PC-9 (cell line): ENCODE data around the gene COL27A1. TPM values are rescaled to one million over a fixed set of nuclear protein-coding genes. Genes with fewer than 3 reads are reported as not detected.

Source experiments
- BruUV-seq: library from RNA; stranded (reverse); fragments of 400-500 nt; replicated peaks from 2 replicates; lab custom pipeline; 2021; lab: Mats Ljungman, UMichigan
- CTCF ChIA-PET: fragments of 300-600 bp; sonication (Branson Sonifier 250); formaldehyde crosslinking; loops from one replicate; lab custom pipeline; 2022; ENCODE audit warnings: antibody characterized with exemption; lab: Charles Lee
- POLR2A ChIA-PET: fragments of 300-600 bp; sonication (Branson Sonifier 250); formaldehyde crosslinking; loops from one replicate; lab custom pipeline; 2022; ENCODE audit warnings: antibody characterized with exemption; ENCODE audit not compliant: unreplicated experiment; lab: Charles Lee
- DNase-seq, 2 experiments: peaks; one replicate each; pipeline versions ENCODE4 v3.0.0 to v3.0.0-alpha.2; 2015 to 2022; ENCODE audit warnings: mixed read lengths in 1 of 2
- H2AFZ ChIP-seq: fragments of 200-600 bp; sonication (generic); 2 replicates; pipeline ENCODE4 v1.8.1; 2017; ENCODE audit warnings: antibody characterized with exemption
- H3F3A ChIP-seq: fragments of 200-600 bp; sonication (generic); 2 replicates; pipeline ENCODE4 v1.8.1; 2017; ENCODE audit warnings: antibody characterized with exemption, mild to moderate bottlenecking, low read depth; ENCODE audit not compliant: insufficient read depth
- H3K27ac ChIP-seq: fragments of 200-600 bp; sonication (generic); 2 replicates; pipeline ENCODE4 v1.6.1; 2016; ENCODE audit warnings: mixed run types
- H3K27me3 ChIP-seq: fragments of 200-600 bp; sonication (generic); 2 replicates; pipeline ENCODE4 v1.6.1; 2016; ENCODE audit warnings: low read depth, mixed run types; ENCODE audit not compliant: insufficient read depth
- H3K36me3 ChIP-seq: fragments of 200-600 bp; sonication (generic); 2 replicates; pipeline ENCODE4 v1.6.1; 2016; ENCODE audit warnings: low read depth, mixed run types
- H3K4me1 ChIP-seq: fragments of 200-600 bp; sonication (generic); replicated peaks from 2 replicates; pipeline ENCODE4 v1.6.1; 2016; ENCODE audit warnings: mixed run types; ENCODE audit not compliant: insufficient read depth
- H3K4me2 ChIP-seq: fragments of 200-600 bp; sonication (generic); 2 replicates; pipeline ENCODE4 v1.6.1; 2017; ENCODE audit warnings: mixed run types
- H3K4me3 ChIP-seq: fragments of 200-600 bp; sonication (generic); 2 replicates; pipeline ENCODE4 v1.6.1; 2016; ENCODE audit warnings: mixed run types
- H3K79me2 ChIP-seq: fragments of 200-600 bp; sonication (generic); 2 replicates; pipeline ENCODE4 v1.6.1; 2017; ENCODE audit warnings: low read depth, mixed run types
- H3K9me2 ChIP-seq: fragments of 200-600 bp; sonication (generic); 2 replicates; pipeline ENCODE4 v1.8.1; 2017; ENCODE audit warnings: mild to moderate bottlenecking; ENCODE audit not compliant: insufficient read depth
- H3K9me3 ChIP-seq: fragments of 200-600 bp; sonication (generic); 2 replicates; pipeline ENCODE4 v1.8.1; 2016; ENCODE audit warnings: low read depth; ENCODE audit not compliant: insufficient read depth
- H4K20me1 ChIP-seq: fragments of 200-600 bp; sonication (generic); 2 replicates; pipeline ENCODE4 v1.8.1; 2017; ENCODE audit not compliant: insufficient read depth
- EZH2 ChIP-seq: fragments of 200-600 bp; sonication (generic); IDR thresholded peaks from 2 replicates; pipeline ENCODE4 v1.8.0; 2017; ENCODE audit warnings: antibody characterized with exemption, low read depth
- intact Hi-C: fragments of 100-400 bp; cut with micrococcal nuclease; formaldehyde crosslinking; loops from one replicate; pipeline ENCODE4 v1.10.0; 2022; ENCODE audit not compliant: unreplicated experiment
- total RNA-seq: library from RNA; stranded (reverse); gene quantifications from 2 replicates; pipeline ENCODE4 v1.2.3, GENCODE V29; 2021
- TF ChIP-seq, protein P1 (sequence below): fragments of 200-600 bp; sonication (generic); conservative IDR thresholded peaks from 2 replicates; pipeline ENCODE4 v1.6.1; 2017; ENCODE audit warnings: mixed run types, antibody characterized with exemption, mild to moderate bottlenecking, moderate library complexity

The COL27A1 gene
- total RNA-seq, 1 experiment from 2014 or later = 0.39 TPM

DNA sequence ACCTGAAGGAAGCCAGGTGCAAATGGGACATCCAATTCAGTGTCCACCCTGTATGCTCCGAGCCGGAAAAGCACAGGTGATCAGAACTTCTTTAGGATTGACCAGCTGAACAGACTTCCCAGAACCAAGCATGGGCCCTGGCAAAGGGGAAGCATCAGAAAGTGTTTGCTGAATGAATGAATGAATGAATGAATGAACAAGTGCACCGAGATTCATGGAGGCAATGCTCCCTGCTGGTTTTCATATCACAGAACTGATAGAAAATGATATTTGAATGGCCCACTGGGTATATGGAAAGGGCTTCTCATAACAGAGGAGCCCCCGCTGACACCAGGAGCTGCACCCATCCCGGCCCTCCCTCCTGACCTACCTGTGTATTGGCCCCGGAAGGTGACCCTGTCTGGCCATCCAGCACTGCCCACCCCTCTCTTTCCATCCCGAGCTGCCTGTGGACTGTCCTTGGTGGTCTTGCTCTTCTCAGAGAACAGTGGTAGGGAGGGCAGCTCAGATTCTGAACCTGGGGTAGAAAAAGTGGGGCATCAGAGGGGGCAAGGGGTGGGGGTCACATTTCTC lies 190.2 kb downstream of the COL27A1 start:
- peaks cover 8% of the 10 kb centered on the region for H3F3A ChIP-seq
- H3K9me3 ChIP-seq = no peaks in the 10 kb centered on the region
- no peak overlapping the region for H2AFZ ChIP-seq
- H3K79me2 ChIP-seq = no peaks in the 10 kb centered on the region
- H3K4me2 ChIP-seq = no peak overlapping the region
- 0 out of 2 replicates have a peak, but pooled peaks cover 4% of the 10 kb centered on the region for H3K36me3 ChIP-seq
- BruUV-seq = no TSS peak
- H3K27me3 ChIP-seq = no peaks in the 10 kb centered on the region
- peaks cover 15% of the 10 kb centered on the region for H3K4me1 ChIP-seq
- ChIA-PET CTCF (no interaction called here), POLR2A (no interaction called here)
- no peak for TF ChIP-seq EZH2
- TF ChIP-seq, protein P1, sequence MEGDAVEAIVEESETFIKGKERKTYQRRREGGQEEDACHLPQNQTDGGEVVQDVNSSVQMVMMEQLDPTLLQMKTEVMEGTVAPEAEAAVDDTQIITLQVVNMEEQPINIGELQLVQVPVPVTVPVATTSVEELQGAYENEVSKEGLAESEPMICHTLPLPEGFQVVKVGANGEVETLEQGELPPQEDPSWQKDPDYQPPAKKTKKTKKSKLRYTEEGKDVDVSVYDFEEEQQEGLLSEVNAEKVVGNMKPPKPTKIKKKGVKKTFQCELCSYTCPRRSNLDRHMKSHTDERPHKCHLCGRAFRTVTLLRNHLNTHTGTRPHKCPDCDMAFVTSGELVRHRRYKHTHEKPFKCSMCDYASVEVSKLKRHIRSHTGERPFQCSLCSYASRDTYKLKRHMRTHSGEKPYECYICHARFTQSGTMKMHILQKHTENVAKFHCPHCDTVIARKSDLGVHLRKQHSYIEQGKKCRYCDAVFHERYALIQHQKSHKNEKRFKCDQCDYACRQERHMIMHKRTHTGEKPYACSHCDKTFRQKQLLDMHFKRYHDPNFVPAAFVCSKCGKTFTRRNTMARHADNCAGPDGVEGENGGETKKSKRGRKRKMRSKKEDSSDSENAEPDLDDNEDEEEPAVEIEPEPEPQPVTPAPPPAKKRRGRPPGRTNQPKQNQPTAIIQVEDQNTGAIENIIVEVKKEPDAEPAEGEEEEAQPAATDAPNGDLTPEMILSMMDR = no peak
- H3K9me2 ChIP-seq = no peaks in the 10 kb centered on the region
- intact Hi-C loops = loop anchor here (5.0 to 10.0 kb wide), 2 partner anchors 52 to 139 kb away; no protein-coding TSS in a partner anchor
- H3K4me3 ChIP-seq = no peak overlapping the region
- no peaks in the 10 kb centered on the region for H4K20me1 ChIP-seq
- no peak overlapping the region for H3K27ac ChIP-seq
- DNase-seq = no peak

DNA sequence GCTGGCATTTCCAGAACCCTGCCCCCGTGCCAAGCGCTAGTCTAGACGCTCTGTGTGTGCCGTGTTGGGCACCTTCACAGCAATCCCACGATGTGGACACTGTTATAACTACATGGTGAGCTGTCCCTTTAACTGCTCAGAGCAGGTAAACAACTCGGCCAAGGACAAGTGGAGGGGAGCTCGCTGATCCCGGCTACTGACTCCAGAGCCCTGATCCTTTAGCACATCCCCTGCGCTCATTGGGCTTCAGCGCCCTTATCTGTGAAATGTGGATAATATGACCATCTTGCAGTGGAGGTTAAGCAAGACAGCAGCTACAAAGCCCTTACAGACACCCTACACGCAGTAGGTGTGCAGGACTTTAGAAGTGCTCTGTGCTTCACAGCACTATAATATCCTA lies 190.8 kb downstream of the COL27A1 start:
- Histone ChIP-seq H3K79me2 (no peaks in the 10 kb centered on the region), H3K9me2 (no peaks in the 10 kb centered on the region), H3K4me3 (no peak overlapping the region), H3F3A (peaks cover 8% of the 10 kb centered on the region), H4K20me1 (no peaks in the 10 kb centered on the region), H3K36me3 (0 out of 2 replicates have a peak, but pooled peaks cover 4% of the 10 kb centered on the region), H3K4me2 (no peak overlapping the region), H3K27ac (no peak overlapping the region), H3K4me1 (peaks cover 15% of the 10 kb centered on the region), H3K9me3 (no peaks in the 10 kb centered on the region), H3K27me3 (no peaks in the 10 kb centered on the region), H2AFZ (no peak overlapping the region)
- DNase-seq = no peak
- ChIA-PET CTCF (interaction anchor here (0.5 kb wide), 1 partner anchor 330 kb away, joined by 4 read pairs; no protein-coding TSS in a partner anchor), POLR2A (no interaction called here)
- TF ChIP-seq, protein P1 = no peak
- BruUV-seq = no TSS peak
- intact Hi-C loops = loop anchor here (5.0 to 10.0 kb wide), 2 partner anchors 51 to 139 kb away; no protein-coding TSS in a partner anchor

DNA sequence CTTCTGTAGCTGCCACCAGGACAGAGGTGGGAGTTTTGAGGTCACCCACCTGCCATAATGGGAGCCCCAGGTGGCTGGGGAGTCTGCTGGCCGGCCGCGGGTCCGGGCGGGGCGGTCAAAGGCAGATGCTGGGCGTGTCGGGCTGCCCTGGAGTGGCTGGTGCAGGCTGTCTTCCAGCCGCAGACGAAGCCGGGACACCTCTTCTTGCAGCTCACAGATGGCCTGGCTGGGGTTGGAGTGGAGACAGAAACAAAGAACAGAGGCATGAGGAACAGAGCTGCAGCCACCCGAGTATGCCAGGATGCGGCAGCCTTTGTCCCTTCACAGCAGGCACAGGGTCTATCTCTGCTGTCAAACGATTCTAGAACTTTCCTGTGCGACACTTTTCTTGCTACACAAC lies 192.3 kb downstream of the COL27A1 start:
- Histone ChIP-seq H3K4me1 (peaks cover 15% of the 10 kb centered on the region), H3K4me3 (no peak overlapping the region), H3K4me2 (no peak overlapping the region), H3K27ac (no peak overlapping the region), H3K9me3 (no peaks in the 10 kb centered on the region), H3K27me3 (no peaks in the 10 kb centered on the region), H3K9me2 (no peaks in the 10 kb centered on the region), H3F3A (peaks cover 8% of the 10 kb centered on the region), H3K79me2 (no peaks in the 10 kb centered on the region), H3K36me3 (0 out of 2 replicates have a peak, but pooled peaks cover 4% of the 10 kb centered on the region), H2AFZ (no peak overlapping the region), H4K20me1 (no peaks in the 10 kb centered on the region)
- no TSS peak for BruUV-seq
- TF ChIP-seq EZH2 = no peak
- TF ChIP-seq, protein P1 = no peak
- DNase-seq = no peak
- intact Hi-C loops = loop anchor here (5.0 to 10.0 kb wide), 2 partner anchors 50 to 137 kb away; no protein-coding TSS in a partner anchor
- CTCF ChIA-PET = no interaction called here
- POLR2A ChIA-PET = no interaction called here
